K562 (cell line): ENCODE data around the gene CD22. TPM values are rescaled to one million over a fixed set of nuclear protein-coding genes. Genes with fewer than 3 reads are reported as not detected.

Experiments
- ATAC-seq: fragments of 200-7000 bp; cut with Tn5 transposase; 3 replicates; pipeline ENCODE4 v1.9.1; 2020; ENCODE audit warnings: moderate library complexity
- BruUV-seq: library from RNA; stranded (reverse); fragments of 400-500 nt; replicated peaks from 2 replicates; lab custom pipeline; 2021; lab: Mats Ljungman, UMichigan
- CTCF ChIA-PET: fragments of 300-600 bp; formaldehyde crosslinking; extraction: SDS; loops from one replicate; lab custom pipeline; 2021; ENCODE audit warnings: low intra/inter-chr PET ratio; lab: Yijun Ruan, JAX
- POLR2A ChIA-PET: fragments of 300-600, 350-650 bp; sonication (Branson Sonifier 250); formaldehyde crosslinking; extraction: SDS; loops from one replicate; lab custom pipeline; 2021; ENCODE audit warnings: antibody characterized with exemption, inconsistent platforms; lab: Yijun Ruan, JAX
- DNase-seq, 4 experiments: peaks; one replicate each; pipeline versions ENCODE4 v3.0.0 to v3.0.0-alpha.2; 2011 to 2018; ENCODE audit warnings: low spot score in 3 of 4, mixed read lengths in 3 of 4; ENCODE audit errors: extremely low read depth in 1 of 4
- FAIRE-seq: peaks from 2 replicates; lab custom pipeline; 2011; peaks lifted over from hg19 to GRCh38; lab: Jason Lieb, UNC
- H2AFZ ChIP-seq: 2 replicates; pipeline ENCODE4 v1.6.0; 2011; ENCODE audit warnings: low read depth, low read length, control low read depth, inconsistent platforms
- H3K27ac ChIP-seq: fragments of 200-600 bp; 3 replicates; pipeline ENCODE4 v1.8.0; 2011; ENCODE audit warnings: low read depth, mild to moderate bottlenecking, control low read depth, inconsistent platforms, low read length, moderate library complexity, mixed read lengths; ENCODE audit errors: extremely low read depth
- H3K27me3 ChIP-seq, 2 experiments: fragments of 300-600 bp in 1 of 2; 2 replicates in 1 of 2; 3 replicates in 1 of 2; pipeline versions ENCODE4 v1.6.0 to v1.8.0; 2011; ENCODE audit warnings: inconsistent platforms in 2 of 2, low read length in 2 of 2, mild to moderate bottlenecking in 1 of 2, mixed read lengths in 1 of 2, moderate library complexity in 1 of 2; ENCODE audit not compliant: control insufficient read depth in 2 of 2, insufficient read depth in 2 of 2
- H3K36me3 ChIP-seq: fragments of 300-600 bp; 3 replicates; pipeline ENCODE4 v1.8.0; 2011; ENCODE audit warnings: mild to moderate bottlenecking, low read length, inconsistent platforms; ENCODE audit not compliant: control insufficient read depth, insufficient read depth
- H3K4me1 ChIP-seq, 2 experiments: fragments of 200-600 bp in 1 of 2; replicated peaks in 1 of 2; 2 replicates in 1 of 2; 3 replicates in 1 of 2; pipeline versions ENCODE4 v1.5.1 to v1.8.0; 2011; ENCODE audit warnings: inconsistent platforms in 2 of 2, low read length in 2 of 2, mild to moderate bottlenecking in 1 of 2, mixed read lengths in 1 of 2, moderate library complexity in 1 of 2; ENCODE audit not compliant: control insufficient read depth in 2 of 2, insufficient read depth in 2 of 2
- H3K4me2 ChIP-seq: 2 replicates; pipeline ENCODE4 v1.6.1; 2011; ENCODE audit warnings: low read length, control low read depth, inconsistent platforms, mixed read lengths; ENCODE audit not compliant: insufficient read depth
- H3K4me3 ChIP-seq: fragments of 200-600 bp; sonication (generic), shearing (Covaris generic); 2 replicates; pipeline ENCODE4 v1.5.1; 2016; ENCODE audit warnings: control low read depth, inconsistent platforms
- H3K79me2 ChIP-seq: fragments of 200-600 bp; 3 replicates; pipeline ENCODE4 v1.8.0; 2011; ENCODE audit warnings: low read length, inconsistent platforms; ENCODE audit not compliant: control insufficient read depth, insufficient read depth
- H3K9ac ChIP-seq, 2 experiments: 2 replicates each; pipeline versions ENCODE4 v1.6.0 to v1.6.1; 2011; ENCODE audit warnings: low read depth in 2 of 2, low read length in 2 of 2, control low read depth in 1 of 2, inconsistent platforms in 1 of 2, mild to moderate bottlenecking in 1 of 2, mixed read lengths in 1 of 2; ENCODE audit not compliant: insufficient read depth in 1 of 2
- H3K9me1 ChIP-seq: one replicate; pipeline ENCODE4 v1.6.0; 2011; ENCODE audit warnings: inconsistent platforms, mild to moderate bottlenecking, low read length, moderate library complexity; ENCODE audit not compliant: control insufficient read depth, insufficient read depth
- H3K9me3 ChIP-seq: replicated peaks from 2 replicates; pipeline ENCODE4 v1.5.1; 2011; ENCODE audit warnings: low read depth, low read length, inconsistent platforms; ENCODE audit not compliant: control insufficient read depth, insufficient read depth
- H4K20me1 ChIP-seq: replicated peaks from 2 replicates; pipeline ENCODE4 v1.6.1; 2011; ENCODE audit warnings: low read length, inconsistent platforms, mixed read lengths; ENCODE audit not compliant: control insufficient read depth, insufficient read depth
- DPF2 ChIP-seq: fragments of 450-650 bp; IDR thresholded peaks from 2 replicates; pipeline ENCODE4 v1.6.1; 2016
- FOXK2 ChIP-seq, 2 experiments: fragments of 450-650 bp; IDR thresholded peaks in 1 of 2; conservative IDR thresholded peaks in 1 of 2; 2 replicates each; pipeline ENCODE4 v1.6.1; 2016; ENCODE audit warnings: low read depth in 2 of 2, mild to moderate bottlenecking in 1 of 2
- HDAC1 ChIP-seq, 2 experiments: fragments of 450-650 bp; IDR thresholded peaks; 2 replicates each; pipeline ENCODE4 v1.6.1; 2016 to 2017; ENCODE audit warnings: inconsistent platforms in 1 of 2, mild to moderate bottlenecking in 1 of 2, moderate library complexity in 1 of 2
- JUN ChIP-seq, 2 experiments: sonication (generic) in 1 of 2; formaldehyde crosslinking in 1 of 2; IDR thresholded peaks; 2 replicates each; pipeline versions ENCODE4 v1.6.1 to v1.8.0; 2012 to 2022; ENCODE audit warnings: borderline replicate concordance in 2 of 2, mild to moderate bottlenecking in 2 of 2, improper control_type of control experiment in 1 of 2, low read depth in 1 of 2, low read length in 1 of 2, missing genetic modification reagents in 1 of 2
- KLF1 ChIP-seq: fragments of 450-650 bp; IDR thresholded peaks from 2 replicates; pipeline ENCODE4 v1.6.1; 2016; ENCODE audit warnings: missing genetic modification characterization, missing compliant biosample characterization
- LARP7 ChIP-seq: fragments of 450-650 bp; IDR thresholded peaks from 2 replicates; pipeline ENCODE4 v1.6.1; 2016
- MCM5 ChIP-seq: fragments of 450-650 bp; IDR thresholded peaks from 2 replicates; pipeline ENCODE4 v1.6.1; 2016; ENCODE audit warnings: low read depth
- NFYB ChIP-seq: IDR thresholded peaks from 2 replicates; pipeline ENCODE4 v1.6.1; 2011; ENCODE audit warnings: mild to moderate bottlenecking, moderate library complexity; ENCODE audit not compliant: insufficient read length; ENCODE audit errors: extremely low read depth
- PRMT5 ChIP-seq: sonication (generic); formaldehyde crosslinking; IDR thresholded peaks from 2 replicates; pipeline ENCODE4 v1.5.0; 2020; ENCODE audit warnings: missing genetic modification reagents
- RNF2 ChIP-seq: sonication (generic); IDR thresholded peaks from 2 replicates; pipeline ENCODE4 v1.6.1; 2016
- RUNX1 ChIP-seq: sonication (generic); IDR thresholded peaks from 2 replicates; pipeline ENCODE4 v1.6.1; 2016; ENCODE audit warnings: antibody characterized with exemption, low read depth
- SIN3B ChIP-seq: fragments of 450-650 bp; IDR thresholded peaks from 2 replicates; pipeline ENCODE4 v1.6.1; 2017; ENCODE audit warnings: low read depth, mild to moderate bottlenecking, moderate library complexity
- SMARCA5 ChIP-seq: fragments of 450-650 bp; IDR thresholded peaks from 2 replicates; pipeline ENCODE4 v1.6.1; 2016
- TAF9B ChIP-seq: fragments of 450-650 bp; IDR thresholded peaks from 2 replicates; pipeline ENCODE4 v1.6.1; 2018; ENCODE audit warnings: mild to moderate bottlenecking; ENCODE audit not compliant: partially characterized antibody
- TCF7 ChIP-seq: sonication (generic); IDR thresholded peaks from 2 replicates; pipeline ENCODE4 v1.6.1; 2016; ENCODE audit warnings: antibody characterized with exemption, borderline replicate concordance
- U2AF1 ChIP-seq: fragments of 200-400 bp; formaldehyde crosslinking; optimal IDR thresholded peaks from 2 replicates; pipeline ENCODE3; 2017; ENCODE audit warnings: mild to moderate bottlenecking, low read depth, low read length, moderate library complexity
- ZFPM2 ChIP-seq: fragments of 250-450 bp; sonication (Bioruptor Pico); IDR thresholded peaks from 2 replicates; pipeline ENCODE4 v1.5.1; 2022; ENCODE audit warnings: mild to moderate bottlenecking
- ZNF695 ChIP-seq: fragments of 450-650 bp; formaldehyde crosslinking; IDR thresholded peaks from 2 replicates; pipeline ENCODE4 v1.4.0; 2020; ENCODE audit warnings: mild to moderate bottlenecking, moderate library complexity
- WGBS: fragments of 100-300 bp; shearing (Covaris generic); methylation state at CpG from one replicate; pipeline ENCODE4 v1.1.6; 2016; ENCODE audit warnings: low coverage, mixed read lengths; ENCODE audit not compliant: insufficient coverage; ENCODE audit errors: missing lambda C conversion rate; 5-methylcytosine and 5-hydroxymethylcytosine counted together
- in situ Hi-C: fragments of 300-500 bp; cut with MboI; formaldehyde crosslinking; loops from 4 replicates; pipeline ENCODE4 v1.15.0; 2018; ENCODE audit warnings: inconsistent platforms, mixed read lengths
- intact Hi-C: fragments of 100-400 bp; cut with micrococcal nuclease; formaldehyde crosslinking; loops from 2 replicates; pipeline ENCODE4 v1.14.2; 2022
- polyA plus RNA-seq, 8 experiments: library from polyadenylated mRNA; depleted of rRNA in 4 of 8; stranded (reverse) in 5 of 8; unstranded in 3 of 8; fragments of >200 nt; fragmentation: Nextera tagmentation in 2 of 8; fragmentation: Illumina TruSeq in 1 of 8; extraction: Ambion mirVana in 2 of 8; extraction: Trizol in 1 of 8; gene quantifications; 2 replicates each; pipeline versions ENCODE4 v1.2.1 to v1.2.3, GENCODE V29; 2011 to 2014; ENCODE audit warnings: inconsistent platforms in 1 of 8, missing spikeins in 1 of 8
- total RNA-seq, 7 experiments: library from RNA; depleted of rRNA in 6 of 7; stranded (reverse); fragments of >200 nt in 6 of 7; fragmentation: Illumina TruSeq in 2 of 7; extraction: Trizol in 2 of 7; gene quantifications; 2 replicates each; pipeline versions ENCODE4 v1.2.1 to v1.2.3, GENCODE V29; 2011 to 2021; ENCODE audit warnings: low replicate concordance in 1 of 7
- TF ChIP-seq, protein P1 (sequence below): fragments of 450-650 bp; IDR thresholded peaks from 2 replicates; pipeline ENCODE4 v1.6.1; 2017; ENCODE audit warnings: antibody characterized with exemption

The CD22 gene
- total and polyA plus RNA-seq, 9 of the 15 experiments (the other 6 are each of a cell fraction or from before 2014, with no cell fraction given): 0.29 to 5.0 (median 3.5) TPM

DNA sequence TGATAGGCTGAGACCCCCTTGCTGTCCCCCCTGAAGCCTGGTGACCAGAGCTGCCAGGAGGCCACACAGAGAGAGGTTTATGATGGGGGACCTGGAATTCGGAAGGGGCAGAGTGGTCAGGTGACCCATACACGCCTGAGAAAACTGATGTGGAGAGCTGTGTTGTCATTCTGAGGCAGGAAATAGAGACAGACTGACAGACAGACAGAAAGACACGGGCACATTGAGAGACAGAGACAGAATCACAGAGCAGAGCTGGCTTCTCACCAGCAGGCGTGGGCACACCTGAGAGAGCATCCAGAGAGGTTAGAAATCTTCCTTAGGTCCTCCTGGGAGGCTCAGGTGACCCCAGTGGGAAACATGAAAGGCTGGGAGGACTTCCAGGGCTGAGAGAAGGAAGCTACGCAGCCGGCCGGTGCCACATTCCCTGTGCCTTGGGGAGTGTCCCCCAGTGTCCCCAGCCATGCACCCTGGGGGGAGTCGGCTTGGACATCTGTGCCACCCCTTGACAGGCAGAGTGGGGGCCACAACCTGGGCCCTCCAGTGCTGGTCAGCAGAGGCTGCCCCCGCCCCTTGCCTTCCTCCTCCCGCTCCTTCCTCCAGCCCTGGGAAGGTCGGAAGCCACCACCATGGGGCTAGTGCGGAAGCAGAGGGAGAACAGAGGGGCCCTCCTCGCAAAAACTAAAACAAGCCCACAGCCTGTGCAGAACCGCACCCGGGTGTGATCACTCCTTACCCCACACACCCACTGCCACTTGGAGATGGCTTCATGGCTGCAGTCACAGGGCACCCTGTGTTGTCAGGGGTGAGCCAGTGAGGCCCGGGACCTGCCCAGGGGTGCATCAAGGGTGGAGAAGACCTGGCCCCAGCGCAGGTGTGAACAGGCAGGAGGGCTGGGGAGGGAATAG lies 20.9 kb downstream of the CD22 start (continued):
- no peak for TF ChIP-seq ZFPM2 (CRISPR knock-in tag)
- no peak for TF ChIP-seq SIN3B
- TF ChIP-seq JUN (IDR thresholded peaks at IDR 0.05; ENCODE audit: borderline replicate concordance, low read depth, low read length): no peak
- TF ChIP-seq JUN (CRISPR knock-in tag; IDR thresholded peaks at IDR 0.05; ENCODE audit: borderline replicate concordance): no peak
- TF ChIP-seq RNF2: no peak
- TF ChIP-seq TAF9B: no peak

DNA sequence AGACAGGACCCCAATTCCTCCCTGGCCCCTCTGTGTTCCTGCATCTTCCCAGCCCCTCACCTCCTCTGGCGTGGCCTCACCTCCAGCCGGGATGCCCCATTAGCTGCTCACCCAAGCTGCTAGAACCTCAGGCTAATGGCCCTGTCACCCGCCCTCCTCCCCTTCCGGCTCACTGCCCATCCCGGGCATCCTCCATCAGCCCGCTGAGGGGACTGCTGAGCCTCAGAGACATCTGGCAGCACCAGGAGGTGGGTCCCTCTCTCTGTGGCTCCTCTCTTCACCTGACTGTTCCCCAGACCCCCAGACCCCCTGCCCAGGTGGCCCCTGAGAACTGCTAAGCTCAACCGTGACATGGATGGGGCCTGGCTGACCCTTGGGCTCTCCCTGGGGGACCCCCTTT lies 21.6 kb downstream of the CD22 start:
- Histone ChIP-seq H4K20me1 (no peaks in the 10 kb centered on the region), H3K4me1 (peaks cover 12 to 36% of the 10 kb centered on the region in 2 experiments; a peak in 4 of 5 replicates), H3K79me2 (no peaks in the 10 kb centered on the region), H3K9me3 (no peaks in the 10 kb centered on the region), H3K9me1 (no peaks in the 10 kb centered on the region), H3K4me2 (no peak overlapping the region), H3K27me3 (peaks cover 3 to 7% of the 10 kb centered on the region in 2 experiments; a peak in 3 of 5 replicates), H3K9ac (0 out of 4 replicates have a peak overlapping the region, but pooled peaks of 1 of the 2 experiments have one; percentile 5), H3K4me3 (no peak overlapping the region), H2AFZ (no peak overlapping the region), H3K36me3 (no peaks in the 10 kb centered on the region)
- DNase-seq (no peak), ATAC-seq (no peak), FAIRE-seq (no peak)
- WGBS: no CpG with 5 or more reads among the region's 7 CpGs
- ChIA-PET POLR2A (interaction anchor here (0.9 kb wide), 1 partner anchor 12 kb away, joined by 6 read pairs; no protein-coding TSS in a partner anchor), CTCF (no interaction called here)
- no TSS peak for BruUV-seq
- TF ChIP-seq KLF1 (tag) (no peak), FOXK2 (conservative IDR thresholded peaks at IDR 0.05 in 1 of 2, IDR thresholded peaks at IDR 0.05 in 1 of 2; ENCODE audit: low read depth in 2 of 2) (no peak), DPF2 (no peak), MCM5 (no peak), SMARCA5 (no peak), HDAC1 (IDR thresholded peaks at IDR 0.05) (no peak), ZNF695 (no peak), NFYB (no peak), U2AF1 (no peak), RUNX1 (no peak), TCF7 (no peak), LARP7 (no peak), PRMT5 (CRISPR knock-in tag) (no peak)
- TF ChIP-seq, protein P1, sequence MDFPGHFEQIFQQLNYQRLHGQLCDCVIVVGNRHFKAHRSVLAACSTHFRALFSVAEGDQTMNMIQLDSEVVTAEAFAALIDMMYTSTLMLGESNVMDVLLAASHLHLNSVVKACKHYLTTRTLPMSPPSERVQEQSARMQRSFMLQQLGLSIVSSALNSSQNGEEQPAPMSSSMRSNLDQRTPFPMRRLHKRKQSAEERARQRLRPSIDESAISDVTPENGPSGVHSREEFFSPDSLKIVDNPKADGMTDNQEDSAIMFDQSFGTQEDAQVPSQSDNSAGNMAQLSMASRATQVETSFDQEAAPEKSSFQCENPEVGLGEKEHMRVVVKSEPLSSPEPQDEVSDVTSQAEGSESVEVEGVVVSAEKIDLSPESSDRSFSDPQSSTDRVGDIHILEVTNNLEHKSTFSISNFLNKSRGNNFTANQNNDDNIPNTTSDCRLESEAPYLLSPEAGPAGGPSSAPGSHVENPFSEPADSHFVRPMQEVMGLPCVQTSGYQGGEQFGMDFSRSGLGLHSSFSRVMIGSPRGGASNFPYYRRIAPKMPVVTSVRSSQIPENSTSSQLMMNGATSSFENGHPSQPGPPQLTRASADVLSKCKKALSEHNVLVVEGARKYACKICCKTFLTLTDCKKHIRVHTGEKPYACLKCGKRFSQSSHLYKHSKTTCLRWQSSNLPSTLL: no peak
- TF ChIP-seq, all 486 proteins: peak for 0
- intact Hi-C loops: no loop called here
- H3K27ac ChIP-seq: no peak overlapping the region
- in situ Hi-C loops: no loop called here
